Smooth muscle cell (in vitro differentiated cells): ENCODE data around the gene ARVCF. TPM values are rescaled to one million over a fixed set of nuclear protein-coding genes. Genes with fewer than 3 reads are reported as not detected.
A peak's percentile ranks its signal among the peaks of the same experiment; 100 is the strongest.

Experiments
- DNase-seq: peaks from one replicate; lab custom pipeline; 2025; ENCODE audit not compliant: unreplicated experiment; lab: John Stamatoyannopoulos, UW
- H2AFZ ChIP-seq: fragments of 200-600 bp; sonication (generic); 2 replicates; pipeline ENCODE4 v1.6.0; 2016; ENCODE audit warnings: antibody characterized with exemption, low read depth, mild to moderate bottlenecking
- H3F3A ChIP-seq: fragments of 200-600 bp; sonication (generic); 2 replicates; pipeline ENCODE4 v1.6.0; 2017; ENCODE audit warnings: antibody characterized with exemption, low read depth
- H3K27ac ChIP-seq: fragments of 200-600 bp; sonication (generic); 2 replicates; pipeline ENCODE4 v1.5.1; 2016; ENCODE audit warnings: low read depth, mild to moderate bottlenecking
- H3K27me3 ChIP-seq: fragments of 200-600 bp; sonication (generic); 2 replicates; pipeline ENCODE4 v1.6.1; 2016; ENCODE audit warnings: low read depth, mild to moderate bottlenecking
- H3K36me3 ChIP-seq: fragments of 200-600 bp; sonication (generic); 2 replicates; pipeline ENCODE4 v1.5.1; 2016; ENCODE audit warnings: low read depth
- H3K4me1 ChIP-seq: fragments of 200-600 bp; sonication (generic); 2 replicates; pipeline ENCODE4 v1.5.1; 2016; ENCODE audit warnings: low read depth
- H3K4me2 ChIP-seq: fragments of 200-600 bp; sonication (generic); 2 replicates; pipeline ENCODE4 v1.6.0; 2016; ENCODE audit warnings: mild to moderate bottlenecking
- H3K4me3 ChIP-seq: fragments of 200-600 bp; sonication (generic); 2 replicates; pipeline ENCODE4 v1.5.1; 2016; ENCODE audit warnings: mild to moderate bottlenecking
- H3K79me2 ChIP-seq: fragments of 200-600 bp; sonication (generic); 2 replicates; pipeline ENCODE4 v1.6.0; 2016; ENCODE audit warnings: low read depth, mild to moderate bottlenecking
- H3K9ac ChIP-seq: fragments of 200-600 bp; sonication (generic); 2 replicates; pipeline ENCODE4 v1.6.0; 2016; ENCODE audit warnings: low read depth
- H3K9me3 ChIP-seq: fragments of 200-600 bp; sonication (generic); replicated peaks from 2 replicates; pipeline ENCODE4 v1.5.1; 2016; ENCODE audit warnings: low read depth
- H4K20me1 ChIP-seq: fragments of 200-600 bp; sonication (generic); 2 replicates; pipeline ENCODE4 v1.6.0; 2016; ENCODE audit warnings: low read depth
- CTCF ChIP-seq: fragments of 200-600 bp; sonication (generic); IDR thresholded peaks from 2 replicates; pipeline ENCODE4 v1.5.1; 2017; ENCODE audit warnings: borderline replicate concordance, mild to moderate bottlenecking, antibody characterized with exemption; ENCODE audit not compliant: insufficient read depth, poor library complexity, severe bottlenecking
- WGBS: methylation state at CpG from one replicate; pipeline ENCODE4 v1.1.7; 2016; ENCODE audit warnings: low lambda C conversion rate; 5-methylcytosine and 5-hydroxymethylcytosine counted together
- polyA plus RNA-seq: library from polyadenylated mRNA; unstranded; fragments of >200 nt; fragmentation: Nextera tagmentation; extraction: Ambion mirVana; gene quantifications from 2 replicates; pipeline ENCODE4 v1.2.1, GENCODE V29; 2016
- total RNA-seq: library from RNA; depleted of rRNA; stranded (reverse); fragments of >200 nt; gene quantifications from 2 replicates; pipeline ENCODE4 v1.2.3, GENCODE V29; 2014

ARVCF gene
- total and polyA plus RNA-seq, 2 experiments from 2014 or later = 5.4 to 10.6 TPM

GRCh38 chr22:19983741-19984140 lies 32.9 kb downstream of the ARVCF start:
- Histone ChIP-seq H3K4me2 (peak overlapping the region; percentile 26), H2AFZ (no peak overlapping the region), H3K27ac (peak overlapping the region; percentile 66), H3K4me3 (no peak overlapping the region), H3K27me3 (peaks cover 11% of the 10 kb centered on the region), H3F3A (no peaks in the 10 kb centered on the region), H3K36me3 (no peaks in the 10 kb centered on the region), H3K79me2 (no peaks in the 10 kb centered on the region), H3K4me1 (peaks cover 7% of the 10 kb centered on the region), H4K20me1 (no peaks in the 10 kb centered on the region), H3K9ac (peak overlapping the region; percentile 71), H3K9me3 (no peaks in the 10 kb centered on the region)
- DNase-seq = no peak
- no peak for TF ChIP-seq CTCF
- 90% methylated on average over 5 of the region's 5 CpGs for WGBS

GRCh38 chr22:19982991-19983578 lies 33.5 kb downstream of the ARVCF start:
- Histone ChIP-seq H2AFZ (no peak overlapping the region), H4K20me1 (no peaks in the 10 kb centered on the region), H3K27ac (no peak overlapping the region), H3K4me2 (no peak overlapping the region), H3F3A (no peaks in the 10 kb centered on the region), H3K27me3 (peaks cover 11% of the 10 kb centered on the region), H3K79me2 (no peaks in the 10 kb centered on the region), H3K9ac (no peak overlapping the region), H3K36me3 (no peaks in the 10 kb centered on the region), H3K4me1 (peaks cover 7% of the 10 kb centered on the region), H3K9me3 (no peaks in the 10 kb centered on the region), H3K4me3 (no peak overlapping the region)
- TF ChIP-seq CTCF = no peak
- DNase-seq = no peak
- WGBS = 94% methylated on average over 8 of the region's 8 CpGs

GRCh38 chr22:19981961-19982920 lies 34.4 kb downstream of the ARVCF start:
- Histone ChIP-seq H3K4me3 (no peak overlapping the region), H2AFZ (no peak overlapping the region), H3K9me3 (no peaks in the 10 kb centered on the region), H3K4me1 (peaks cover 7% of the 10 kb centered on the region), H3K9ac (no peak overlapping the region), H3K27ac (no peak overlapping the region), H4K20me1 (no peaks in the 10 kb centered on the region), H3K4me2 (no peak overlapping the region), H3K27me3 (peaks cover 11% of the 10 kb centered on the region), H3K36me3 (no peaks in the 10 kb centered on the region), H3K79me2 (no peaks in the 10 kb centered on the region), H3F3A (no peaks in the 10 kb centered on the region)
- 95% methylated on average over 16 of the region's 16 CpGs for WGBS
- no peak for TF ChIP-seq CTCF
- DNase-seq = no peak
